ENCODE results near the gene TMEM259.

The TMEM259 gene

DNA sequence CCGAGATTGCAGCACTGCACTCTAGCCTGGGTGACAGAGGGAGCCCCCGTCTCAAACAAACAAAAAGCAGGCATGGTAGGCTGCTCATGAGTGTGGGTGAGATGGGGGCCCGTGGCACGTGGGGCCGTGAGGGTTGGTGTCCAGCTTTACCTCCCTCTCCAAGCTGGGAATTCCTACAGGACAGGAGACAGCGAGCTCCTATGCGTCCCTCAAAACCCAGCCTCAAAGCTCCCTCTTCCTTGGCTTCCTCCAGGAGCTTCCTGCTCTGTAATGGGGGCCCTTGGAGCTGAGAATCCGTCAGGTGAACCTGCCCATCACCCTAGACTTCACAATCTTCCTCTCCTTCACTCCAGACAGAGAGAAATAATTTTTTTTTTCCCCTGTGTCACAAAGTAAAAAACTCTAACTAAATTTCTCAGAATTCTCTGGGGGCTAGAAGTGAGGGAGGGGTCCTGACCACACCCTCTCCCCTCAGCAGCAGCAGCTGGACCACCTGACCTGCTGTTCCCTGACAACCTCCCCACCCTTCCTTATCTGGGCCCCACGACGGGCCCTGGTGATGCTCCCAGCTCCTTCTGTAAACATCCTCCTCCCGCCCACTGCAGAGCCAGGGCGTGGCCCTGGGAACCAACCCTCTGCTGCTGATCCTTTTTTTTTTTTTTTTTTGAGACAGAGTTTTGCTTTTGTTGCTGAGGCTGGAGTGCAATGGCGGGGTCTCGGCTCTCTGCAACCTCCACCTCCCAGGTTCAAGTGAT lies 58.9 kb downstream of the TMEM259 start:
- Histone ChIP-seq H3K27me3 (ENCODE audit: control insufficient read depth, insufficient read depth, low read length) (no peaks in the 10 kb centered on the region), H3K36me3 (ENCODE audit: control insufficient read depth, insufficient read depth, low read length) (peaks cover 56% of the 10 kb centered on the region), H3K9me3 (ENCODE audit: control insufficient read depth, insufficient read depth, low read depth, low read length) (peaks cover 11% of the 10 kb centered on the region; the same call in 1 of the 2 replicates), H3K4me1 (ENCODE audit: control insufficient read depth, insufficient read depth, low read length) (peaks cover 17% of the 10 kb centered on the region; the same call in 1 of the 2 replicates), H3K27ac (ENCODE audit: low read depth, low read length) (no peak overlapping the region), H3K9ac (ENCODE audit: low read length) (no peak overlapping the region), H3K4me3 (ENCODE audit: low read depth, low read length) (no peak overlapping the region)

DNA sequence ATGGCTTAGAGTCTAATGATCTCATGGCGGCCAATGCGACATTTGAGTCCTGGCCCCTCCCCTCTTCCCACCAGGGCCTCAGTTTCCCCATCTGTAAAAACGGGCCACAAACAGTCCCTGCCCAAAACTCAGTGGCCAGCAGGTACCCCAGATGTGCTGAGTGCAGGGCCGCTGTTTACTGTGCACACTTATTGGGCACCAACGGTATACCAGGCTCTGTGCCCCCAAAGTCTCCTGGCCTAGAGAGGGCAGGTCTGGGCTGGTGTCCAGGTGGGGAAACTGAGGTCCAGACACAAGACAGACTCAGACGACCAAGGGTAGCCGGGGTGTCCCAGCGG lies 60.4 kb downstream of the TMEM259 start:
- Histone ChIP-seq H3K27me3 (ENCODE audit: control insufficient read depth, insufficient read depth, low read length) (no peaks in the 10 kb centered on the region), H3K36me3 (ENCODE audit: control insufficient read depth, insufficient read depth, low read length) (peaks cover 48% of the 10 kb centered on the region), H3K9ac (ENCODE audit: low read length) (no peak overlapping the region), H3K9me3 (ENCODE audit: control insufficient read depth, insufficient read depth, low read depth, low read length) (peaks cover 8% of the 10 kb centered on the region; the same call in 1 of the 2 replicates), H3K27ac (ENCODE audit: low read depth, low read length) (no peak overlapping the region), H3K4me3 (ENCODE audit: low read depth, low read length) (no peak overlapping the region), H3K4me1 (ENCODE audit: control insufficient read depth, insufficient read depth, low read length) (peaks cover 29% of the 10 kb centered on the region)

DNA sequence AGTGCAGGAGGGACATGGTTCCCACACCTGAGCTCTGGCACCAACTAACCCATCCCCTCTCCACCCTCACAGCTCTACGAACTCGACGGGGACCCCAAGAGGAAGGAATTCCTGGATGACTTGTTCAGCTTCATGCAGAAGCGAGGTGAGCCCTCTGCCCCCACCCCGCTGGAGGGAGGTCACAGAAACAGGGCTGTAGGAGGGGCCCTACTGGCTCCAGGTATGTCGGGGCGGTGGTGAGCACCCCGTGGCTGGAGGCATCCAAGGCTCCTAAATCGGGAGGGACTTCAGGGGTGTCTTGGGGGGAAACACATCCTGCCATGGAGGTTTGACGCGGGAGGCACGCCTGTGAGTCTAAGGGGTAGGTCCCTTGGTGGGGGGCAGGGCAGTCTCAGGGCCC lies 60.9 kb downstream of the TMEM259 start:
- Histone ChIP-seq H3K27ac (ENCODE audit: low read depth, low read length) (no peak overlapping the region), H3K36me3 (ENCODE audit: control insufficient read depth, insufficient read depth, low read length) (peaks cover 43% of the 10 kb centered on the region), H3K9ac (ENCODE audit: low read length) (no peak overlapping the region), H3K4me1 (ENCODE audit: control insufficient read depth, insufficient read depth, low read length) (peaks cover 34% of the 10 kb centered on the region), H3K4me3 (ENCODE audit: low read depth, low read length) (no peak overlapping the region), H3K27me3 (ENCODE audit: control insufficient read depth, insufficient read depth, low read length) (no peaks in the 10 kb centered on the region), H3K9me3 (ENCODE audit: control insufficient read depth, insufficient read depth, low read depth, low read length) (peaks cover 5% of the 10 kb centered on the region; the same call in 1 of the 2 replicates)
